Tibial nerve (tissue), 4 donors: ENCODE measurements around the gene MATK. TPM values are rescaled to one million over a fixed set of nuclear protein-coding genes. Genes with fewer than 3 reads are reported as not detected.

ENCODE experiments used
- DNase-seq, 2 donors: peaks; one replicate each; pipeline ENCODE4 v3.0.0-alpha.2; 2019; ENCODE audit warnings: low spot score in 2 of 2
- H3K27ac ChIP-seq, 4 donors: fragments of 200-600 bp; sonication (generic) in 3 of 4; one replicate each; pipeline ENCODE4 v1.5.1; 2017 to 2019; ENCODE audit warnings: mild to moderate bottlenecking in 1 of 4
- H3K27me3 ChIP-seq, 2 donors: fragments of 200-600 bp; sonication (generic) in 1 of 2; one replicate each; pipeline versions ENCODE4 v1.5.1 to v1.6.0; 2017 to 2019
- H3K36me3 ChIP-seq, 3 donors: fragments of 200-600 bp; sonication (generic); one replicate each; pipeline ENCODE4 v1.5.1; 2018 to 2019
- H3K4me1 ChIP-seq, 4 donors: fragments of 200-600 bp; sonication (generic) in 3 of 4; one replicate each; pipeline ENCODE4 v1.5.1; 2017 to 2019
- H3K4me3 ChIP-seq, 4 donors: fragments of 200-600 bp; sonication (generic) in 3 of 4; one replicate each; pipeline ENCODE4 v1.5.1; 2017 to 2019; ENCODE audit warnings: mild to moderate bottlenecking in 1 of 4, moderate library complexity in 1 of 4
- H3K9me3 ChIP-seq, 4 donors: fragments of 200-600 bp; sonication (generic) in 3 of 4; one replicate each; pipeline ENCODE4 v1.5.1; 2017 to 2019
- CTCF ChIP-seq, 5 experiments: fragments of 200-600 bp in 3 of 5; fragments of 450-650 bp in 2 of 5; sonication (generic) in 3 of 5; IDR thresholded peaks; one replicate each; pipeline ENCODE4 v1.5.1; 2016 to 2019; ENCODE audit warnings: antibody characterized with exemption in 5 of 5, mild to moderate bottlenecking in 3 of 5, moderate library complexity in 2 of 5
- EP300 ChIP-seq, 2 donors: sonication (generic); formaldehyde crosslinking; IDR thresholded peaks; one replicate each; pipeline ENCODE4 v1.6.1; 2017; ENCODE audit warnings: antibody characterized with exemption in 2 of 2, mild to moderate bottlenecking in 1 of 2
- POLR2A ChIP-seq, 2 donors: fragments of 450-650 bp; IDR thresholded peaks; one replicate each; pipeline ENCODE4 v1.6.1; 2017; ENCODE audit warnings: antibody characterized with exemption in 2 of 2, mild to moderate bottlenecking in 2 of 2, moderate library complexity in 2 of 2
- WGBS, 2 donors: methylation state at CpG; one replicate each; pipeline ENCODE4 v1.1.5; 2018; 5-methylcytosine and 5-hydroxymethylcytosine counted together
- total RNA-seq, 4 donors: library from RNA; depleted of rRNA; stranded (reverse); fragments of >200 nt; gene quantifications; one replicate each; pipeline ENCODE4 v1.1.0, GENCODE V29; 2016

MATK gene
- total RNA-seq, 4 donors from 2014 or later = 0.78 to 2.9 (median 2.1) TPM

DNA sequence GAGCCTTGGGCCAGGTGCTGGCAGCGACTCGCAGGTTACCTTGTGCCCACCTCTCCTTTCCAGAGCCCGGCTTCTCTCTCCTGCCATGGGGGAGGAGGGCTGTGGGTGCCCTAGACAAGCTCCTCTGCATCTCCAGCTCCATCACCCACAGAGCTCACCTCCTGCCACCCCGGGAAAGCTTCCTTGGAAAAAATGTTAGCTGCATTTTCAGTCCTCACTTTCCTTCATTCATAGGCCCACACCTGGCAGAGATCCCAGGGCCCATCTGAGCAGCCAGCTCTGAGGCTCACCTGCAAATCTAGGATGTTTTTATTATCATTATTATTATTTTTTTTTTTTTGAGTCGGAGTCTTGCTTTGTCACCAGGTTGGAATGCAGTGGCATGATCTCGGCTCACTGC, 45.8 kb upstream of the MATK start:
- H3K4me3 ChIP-seq = no peak overlapping the region
- no peaks in the 10 kb centered on the region for H3K4me1 ChIP-seq
- H3K9me3 ChIP-seq = no peaks in the 10 kb centered on the region
- no peak overlapping the region for H3K27ac ChIP-seq
- H3K36me3 ChIP-seq = no peaks in the 10 kb centered on the region
- WGBS, 2 donors = 82 to 94% methylated on average over 6 of the region's 6 CpGs
- peaks cover 0 to 51% of the 10 kb centered on the region in 2 donors for H3K27me3 ChIP-seq
- TF ChIP-seq CTCF (IDR thresholded peaks at IDR 0.05) (no peak), POLR2A (IDR thresholded peaks at IDR 0.05) (no peak), EP300 (IDR thresholded peaks at IDR 0.05) (no peak)
- no peak for DNase-seq

DNA sequence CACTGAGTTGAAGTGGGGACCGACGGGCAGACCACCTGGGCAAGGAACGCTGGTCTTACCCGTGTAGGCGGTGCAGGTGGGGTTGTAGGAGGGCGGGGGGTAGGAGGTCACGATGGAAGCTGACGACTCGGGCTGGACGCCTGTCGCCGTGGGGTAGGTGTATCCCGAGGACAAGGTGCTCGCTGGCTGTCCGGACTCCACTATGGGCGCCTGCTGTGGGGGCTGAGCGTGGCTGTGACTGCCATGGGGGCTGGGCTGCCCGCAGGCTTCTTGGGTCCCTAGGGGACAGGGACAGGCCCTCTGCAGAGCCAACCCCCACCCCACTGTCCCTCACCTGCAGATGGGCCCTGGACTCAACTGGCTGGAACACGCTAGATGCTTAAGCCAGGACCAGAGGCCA, 45.4 kb upstream of the MATK start:
- no peaks in the 10 kb centered on the region for H3K36me3 ChIP-seq
- no peak for TF ChIP-seq CTCF (IDR thresholded peaks at IDR 0.05)
- no peak for TF ChIP-seq EP300 (IDR thresholded peaks at IDR 0.05)
- TF ChIP-seq POLR2A (IDR thresholded peaks at IDR 0.05) = no peak
- 64 to 67% methylated on average over 10 to 17 of the region's 19 CpGs for WGBS, 2 donors
- no peak for DNase-seq
- no peaks in the 10 kb centered on the region for H3K9me3 ChIP-seq
- no peak overlapping the region for H3K4me3 ChIP-seq
- no peak overlapping the region for H3K27ac ChIP-seq
- peaks cover 0 to 51% of the 10 kb centered on the region in 2 donors for H3K27me3 ChIP-seq
- no peaks in the 10 kb centered on the region for H3K4me1 ChIP-seq

- Histone ChIP-seq H3K27me3 (peaks cover 0 to 52% of the 10 kb centered on the region in 2 donors), H3K36me3 (no peaks in the 10 kb centered on the region), H3K4me3 (no peak overlapping the region), H3K4me1 (no peaks in the 10 kb centered on the region), H3K27ac (no peak overlapping the region), H3K9me3 (no peaks in the 10 kb centered on the region)
- WGBS, 2 donors = 55 to 58% methylated on average over 41 to 45 of the region's 45 CpGs
- DNase-seq = no peak
- no peak for TF ChIP-seq EP300 (IDR thresholded peaks at IDR 0.05)
- no peak for TF ChIP-seq POLR2A (IDR thresholded peaks at IDR 0.05)
- TF ChIP-seq CTCF (IDR thresholded peaks at IDR 0.05) = no peak
Measured at GRCh38 chr19:3830621-3831589, 44.7 kb upstream of the MATK start.

DNA sequence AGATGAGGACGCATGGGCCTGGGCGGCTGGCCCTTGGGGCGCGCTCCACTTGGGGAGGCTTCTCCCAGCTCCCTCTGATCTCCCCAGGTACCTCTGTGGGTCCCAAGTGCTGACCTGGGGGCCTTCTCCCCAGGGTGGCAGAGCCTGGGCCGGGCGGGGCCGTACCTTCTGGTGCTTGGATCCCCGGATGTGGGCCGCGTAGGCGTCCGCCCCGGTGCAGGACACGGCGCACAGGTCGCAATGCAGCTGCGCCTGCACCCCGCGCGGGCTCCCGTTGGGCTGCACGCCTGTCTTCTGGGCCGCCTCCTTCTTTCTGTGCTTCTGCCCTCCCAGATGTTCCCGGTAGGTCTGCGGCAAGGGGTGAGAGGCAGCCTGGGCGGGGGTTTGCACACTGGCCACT, 41.1 kb upstream of the MATK start:
- no peaks in the 10 kb centered on the region for H3K9me3 ChIP-seq
- no peak overlapping the region for H3K27ac ChIP-seq
- H3K27me3 ChIP-seq = peaks cover 0 to 44% of the 10 kb centered on the region in 2 donors
- 95% methylated on average over 26 of the region's 26 CpGs for WGBS, 2 donors
- H3K4me3 ChIP-seq = no peak overlapping the region
- DNase-seq = no peak
- H3K36me3 ChIP-seq = no peaks in the 10 kb centered on the region
- TF ChIP-seq CTCF (IDR thresholded peaks at IDR 0.05) (no peak), EP300 (IDR thresholded peaks at IDR 0.05) (no peak), POLR2A (IDR thresholded peaks at IDR 0.05) (no peak)
- no peaks in the 10 kb centered on the region for H3K4me1 ChIP-seq

- H3K9me3 ChIP-seq = no peaks in the 10 kb centered on the region
- DNase-seq = no peak
- no peaks in the 10 kb centered on the region for H3K4me1 ChIP-seq
- H3K4me3 ChIP-seq = no peak overlapping the region
- no peaks in the 10 kb centered on the region for H3K36me3 ChIP-seq
- no peak overlapping the region for H3K27ac ChIP-seq
- peaks cover 0 to 37% of the 10 kb centered on the region in 2 donors for H3K27me3 ChIP-seq
- TF ChIP-seq EP300 (IDR thresholded peaks at IDR 0.05) (no peak), POLR2A (IDR thresholded peaks at IDR 0.05) (no peak), CTCF (IDR thresholded peaks at IDR 0.05) (no peak)
- WGBS, 2 donors = 67 to 70% methylated on average over 11 to 12 of the region's 12 CpGs
Measured at GRCh38 chr19:3826163-3826562, 40.0 kb upstream of the MATK start.
